Endometrial microvascular endothelial cells (primary cell): Measurements from ENCODE around the gene SRGAP3. TPM values are rescaled to one million over a fixed set of nuclear protein-coding genes. Genes with fewer than 3 reads are reported as not detected.

Source experiments
- in situ Hi-C: cut with HindIII; loops from 2 replicates; pipeline ENCODE4 v1.10.0; 2017; ENCODE audit warnings: low sequenced_read_pairs, low pct_unique_long_range_greater_than_20kb; ENCODE audit errors: inconsistent ontology term
- total RNA-seq: library from RNA; depleted of rRNA; stranded (reverse); fragments of >200 nt; gene quantifications from one replicate; pipeline ENCODE4 v1.2.3, GENCODE V29; 2015; ENCODE audit errors: inconsistent ontology term

The SRGAP3 gene
- total RNA-seq, 1 donor from 2014 or later, result not detected

GRCh38 chr3:9208605-9209152 is 40.8 kb downstream of the SRGAP3 start:
- in situ Hi-C loops, result no loop called here

GRCh38 chr3:9207116-9207763 is 42.2 kb downstream of the SRGAP3 start:
- in situ Hi-C loops, result no loop called here

GRCh38 chr3:9206287-9206686 is 43.2 kb downstream of the SRGAP3 start:
- in situ Hi-C loops, result no loop called here

- in situ Hi-C loops, result no loop called here
These were observed 43.9 kb downstream of the SRGAP3 start for GRCh38 chr3:9205345-9206143.

GRCh38 chr3:9204253-9204992 is 45.0 kb downstream of the SRGAP3 start:
- in situ Hi-C loops, result no loop called here

GRCh38 chr3:9203317-9203716 is 46.1 kb downstream of the SRGAP3 start:
- in situ Hi-C loops, result no loop called here

- in situ Hi-C loops, result no loop called here
These were observed 46.9 kb downstream of the SRGAP3 start for GRCh38 chr3:9202546-9202945.

GRCh38 chr3:9201955-9202354 is 47.5 kb downstream of the SRGAP3 start:
- in situ Hi-C loops, result no loop called here

GRCh38 chr3:9201266-9201665 is 48.2 kb downstream of the SRGAP3 start:
- in situ Hi-C loops, result no loop called here

GRCh38 chr3:9199775-9200174 is 49.7 kb downstream of the SRGAP3 start:
- in situ Hi-C loops, result no loop called here

- in situ Hi-C loops, result no loop called here
These were observed 50.5 kb downstream of the SRGAP3 start for GRCh38 chr3:9198899-9199335.

GRCh38 chr3:9198261-9198660 is 51.2 kb downstream of the SRGAP3 start:
- in situ Hi-C loops, result no loop called here

- in situ Hi-C loops, result no loop called here
These were observed 53.4 kb downstream of the SRGAP3 start for GRCh38 chr3:9196020-9196419.

- in situ Hi-C loops, result no loop called here
These were observed 54.1 kb downstream of the SRGAP3 start for GRCh38 chr3:9195390-9195789.

GRCh38 chr3:9194509-9195184 is 54.8 kb downstream of the SRGAP3 start:
- in situ Hi-C loops, result no loop called here

GRCh38 chr3:9193633-9194195 is 55.7 kb downstream of the SRGAP3 start:
- in situ Hi-C loops, result no loop called here

GRCh38 chr3:9193211-9193610 is 56.2 kb downstream of the SRGAP3 start:
- in situ Hi-C loops, result no loop called here

GRCh38 chr3:9192248-9193025 is 57.0 kb downstream of the SRGAP3 start:
- in situ Hi-C loops, result no loop called here
